ENCODE data around the gene NBL1. TPM values are rescaled to one million over a fixed set of nuclear protein-coding genes. Genes with fewer than 3 reads are reported as not detected.

Gene NBL1
- total and polyA plus RNA-seq, 4 donors, result 0.72 to 4.4 (median 1.7) TPM

GRCh38 chr1:19656780-19657466 lies 12.8 kb downstream of the NBL1 start:
- TF ChIP-seq RXRA (IDR thresholded peaks at IDR 0.05) (no peak), HNF4G (IDR thresholded peaks at IDR 0.05) (no peak), HNF4A (conservative IDR thresholded peaks at IDR 0.05) (no peak), EGR1 (IDR thresholded peaks at IDR 0.05; ENCODE audit: low read depth in 2 of 2) (no peak), ZBTB33 (IDR thresholded peaks at IDR 0.05) (no peak), MAX (IDR thresholded peaks at IDR 0.05) (no peak), FOXA2 (IDR thresholded peaks at IDR 0.05) (no peak), ATF3 (IDR thresholded peaks at IDR 0.05) (no peak), NR2F2 (IDR thresholded peaks at IDR 0.05) (no peak), RAD21 (IDR thresholded peaks at IDR 0.05) (no peak), TAF1 (conservative IDR thresholded peaks at IDR 0.05) (no peak), SP1 (IDR thresholded peaks at IDR 0.05) (no peak), JUND (IDR thresholded peaks at IDR 0.05) (no peak), YY1 (IDR thresholded peaks at IDR 0.05) (no peak), CTCF (IDR thresholded peaks at IDR 0.05; ENCODE audit: low read depth, low read length, missing input control) (no peak), REST (IDR thresholded peaks at IDR 0.05) (no peak)
- Histone ChIP-seq H3K9me3 (ENCODE audit: control insufficient read depth in 4 of 4, low read length in 3 of 4) (no peaks in the 10 kb centered on the region), H3K27ac (ENCODE audit: low read depth in 1 of 2, low read length in 2 of 2) (no peak overlapping the region), H3K36me3 (ENCODE audit: control insufficient read depth in 4 of 4, insufficient read depth in 3 of 4, low read depth in 1 of 4, low read length in 3 of 4) (no peaks in the 10 kb centered on the region), H3K4me3 (ENCODE audit: low read depth in 1 of 3, low read length in 3 of 3) (no peak overlapping the region), H3K9ac (ENCODE audit: low read depth in 1 of 2, low read length in 2 of 2) (no peak overlapping the region), H3K27me3 (ENCODE audit: control insufficient read depth in 4 of 4, insufficient read depth in 4 of 4, low read length in 3 of 4) (no peaks in the 10 kb centered on the region), H3K4me1 (ENCODE audit: control insufficient read depth in 4 of 4, insufficient read depth in 4 of 4, low read length in 3 of 4) (peaks cover 0 to 4% (median 2%) of the 10 kb centered on the region in 4 donors)
- no peak for DNase-seq (ENCODE audit: low spot score)
- WGBS, result 80% methylated on average over 15 of the region's 15 CpGs
